ENCODE data around the gene CCDC141.

DNA sequence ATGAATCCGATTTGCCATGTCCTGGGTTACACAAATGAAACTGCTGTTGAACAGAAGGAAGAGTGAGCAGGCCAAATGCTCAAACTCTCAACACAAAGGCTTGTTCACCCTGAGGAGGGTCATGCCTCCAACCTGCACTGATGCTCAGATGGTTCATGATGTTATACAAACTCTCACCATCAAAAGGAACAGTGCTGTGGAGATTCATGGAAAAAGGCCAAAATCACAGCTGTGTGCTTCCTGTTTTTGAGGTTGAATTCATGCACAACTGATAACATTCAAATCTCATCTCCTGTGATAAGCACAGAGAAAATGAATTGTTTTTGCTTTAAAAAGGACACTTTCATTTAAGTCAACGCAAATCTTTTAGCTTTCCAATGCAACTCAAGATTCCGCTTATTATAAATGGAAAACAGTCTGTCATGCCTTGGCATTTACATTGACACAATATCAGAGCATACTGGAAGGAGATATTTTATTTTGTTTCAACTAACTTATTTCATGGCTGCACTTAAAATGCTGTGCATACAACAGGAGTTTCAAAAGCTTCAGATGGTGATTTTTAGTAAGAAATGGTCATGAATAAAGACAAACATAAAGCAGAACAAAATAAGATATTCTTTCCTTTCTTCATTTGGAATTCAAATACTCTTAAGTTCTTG, 220.5 kb downstream of the CCDC141 start:
- TF ChIP-seq YY1 (IDR thresholded peaks at IDR 0.05; ENCODE audit: insufficient read depth, insufficient read length) (no peak), SUZ12 (IDR thresholded peaks at IDR 0.05; ENCODE audit: extremely low read depth, insufficient read depth, insufficient read length) (no peak)

Measured in NT2/D1 (cell line).